Measurements from ENCODE around the gene SPPL2A. TPM values are rescaled to one million over a fixed set of nuclear protein-coding genes. Genes with fewer than 3 reads are reported as not detected.

SPPL2A gene
- total and polyA plus RNA-seq, 8 donors, result 70.9 to 172 (median 84.1) TPM

DNA sequence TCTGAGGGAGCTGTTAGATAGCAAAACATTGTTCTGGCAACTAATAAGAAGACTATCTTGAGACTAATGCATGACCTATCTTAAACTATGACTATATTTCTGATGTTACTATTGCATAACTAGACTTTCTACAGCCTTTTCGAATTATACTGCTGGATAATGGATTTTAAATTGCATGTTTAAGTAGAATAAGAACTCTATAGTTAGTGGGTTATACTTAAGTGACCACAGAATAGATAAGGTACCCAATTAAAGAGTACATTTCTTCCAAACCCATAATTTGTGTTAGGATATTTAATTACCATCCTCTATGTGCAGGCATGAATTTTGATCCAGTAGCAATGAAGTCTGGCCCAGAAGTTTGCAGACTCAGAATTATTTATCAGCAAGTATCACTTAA lies 44.6 kb upstream of the SPPL2A start:
- Histone ChIP-seq H3K27me3 (no peaks in the 10 kb centered on the region), H3K27ac (no peak overlapping the region), H3K9me3 (no peaks in the 10 kb centered on the region), H3K36me3 (no peaks in the 10 kb centered on the region), H3K4me1 (no peaks in the 10 kb centered on the region), H3K4me3 (no peak overlapping the region)
- TF ChIP-seq, protein P1, sequence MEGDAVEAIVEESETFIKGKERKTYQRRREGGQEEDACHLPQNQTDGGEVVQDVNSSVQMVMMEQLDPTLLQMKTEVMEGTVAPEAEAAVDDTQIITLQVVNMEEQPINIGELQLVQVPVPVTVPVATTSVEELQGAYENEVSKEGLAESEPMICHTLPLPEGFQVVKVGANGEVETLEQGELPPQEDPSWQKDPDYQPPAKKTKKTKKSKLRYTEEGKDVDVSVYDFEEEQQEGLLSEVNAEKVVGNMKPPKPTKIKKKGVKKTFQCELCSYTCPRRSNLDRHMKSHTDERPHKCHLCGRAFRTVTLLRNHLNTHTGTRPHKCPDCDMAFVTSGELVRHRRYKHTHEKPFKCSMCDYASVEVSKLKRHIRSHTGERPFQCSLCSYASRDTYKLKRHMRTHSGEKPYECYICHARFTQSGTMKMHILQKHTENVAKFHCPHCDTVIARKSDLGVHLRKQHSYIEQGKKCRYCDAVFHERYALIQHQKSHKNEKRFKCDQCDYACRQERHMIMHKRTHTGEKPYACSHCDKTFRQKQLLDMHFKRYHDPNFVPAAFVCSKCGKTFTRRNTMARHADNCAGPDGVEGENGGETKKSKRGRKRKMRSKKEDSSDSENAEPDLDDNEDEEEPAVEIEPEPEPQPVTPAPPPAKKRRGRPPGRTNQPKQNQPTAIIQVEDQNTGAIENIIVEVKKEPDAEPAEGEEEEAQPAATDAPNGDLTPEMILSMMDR (IDR thresholded peaks at IDR 0.05), result no peak
- ATAC-seq (no peak), DNase-seq (no peak)
- intact Hi-C loops (cut with DNase I), result no loop called here

DNA sequence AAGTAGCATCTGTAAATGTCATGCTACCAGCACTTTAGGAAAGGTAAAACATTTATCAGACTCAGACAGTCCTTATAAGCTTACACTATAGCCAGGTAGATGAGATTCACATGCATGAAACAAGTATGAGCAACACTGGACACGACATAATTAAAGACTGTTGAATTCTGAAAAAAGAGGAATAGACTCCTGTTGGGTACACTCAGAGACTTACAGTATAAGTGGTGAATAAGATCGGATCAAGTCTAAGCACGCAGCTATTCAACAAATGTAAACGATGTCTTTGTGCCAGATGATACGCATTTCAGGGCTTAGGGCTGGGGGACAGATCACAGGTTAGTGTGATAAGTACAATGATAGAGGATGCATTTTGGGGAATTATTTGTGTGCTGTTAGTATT lies 43.2 kb upstream of the SPPL2A start:
- DNase-seq (no peak), ATAC-seq (no peak)
- intact Hi-C loops (cut with DNase I), result no loop called here
- Histone ChIP-seq H3K9me3 (no peaks in the 10 kb centered on the region), H3K27ac (no peak overlapping the region), H3K27me3 (no peaks in the 10 kb centered on the region), H3K4me3 (no peak overlapping the region), H3K36me3 (no peaks in the 10 kb centered on the region), H3K4me1 (no peaks in the 10 kb centered on the region)
- TF ChIP-seq, protein P1 (IDR thresholded peaks at IDR 0.05), result no peak

DNA sequence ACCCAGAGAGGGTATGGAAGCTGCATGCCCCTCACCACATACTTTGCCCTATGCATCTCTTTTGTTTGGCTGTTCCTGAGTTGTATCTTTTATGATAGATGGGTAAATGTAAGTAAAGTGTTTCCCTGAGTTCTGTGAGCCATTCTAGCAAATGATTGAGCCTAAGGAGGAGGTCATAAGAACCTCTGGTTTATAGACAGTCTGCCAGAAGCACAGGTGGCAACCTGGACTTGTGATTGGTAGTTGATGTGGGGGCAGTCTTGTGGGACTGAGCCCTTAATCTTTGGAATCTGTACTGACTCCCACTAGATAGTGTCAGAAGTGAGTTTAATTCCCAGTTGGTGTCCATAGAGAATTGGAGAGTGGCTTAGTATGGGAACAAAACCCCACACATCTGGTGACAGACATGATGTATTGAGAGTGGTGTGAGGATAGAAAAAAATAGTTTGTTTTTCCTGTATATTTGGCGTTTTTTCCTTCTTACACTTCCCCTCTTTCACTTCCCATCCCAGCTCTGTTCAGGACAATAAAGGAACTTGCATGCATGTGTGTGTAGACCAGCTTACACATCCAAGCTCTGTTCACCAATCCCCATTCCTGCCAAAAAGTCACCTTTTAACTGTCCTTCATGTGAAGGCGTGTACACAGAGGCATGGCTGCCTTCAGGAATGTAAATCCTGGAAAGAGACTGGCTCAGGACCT lies 38.1 kb upstream of the SPPL2A start:
- Histone ChIP-seq H3K27me3 (no peaks in the 10 kb centered on the region), H3K36me3 (no peaks in the 10 kb centered on the region), H3K4me3 (no peak overlapping the region), H3K27ac (no peak overlapping the region), H3K9me3 (no peaks in the 10 kb centered on the region), H3K4me1 (no peaks in the 10 kb centered on the region)
- DNase-seq, result no peak
- intact Hi-C loops (cut with DNase I), result no loop called here
- TF ChIP-seq, protein P1 (IDR thresholded peaks at IDR 0.05), result no peak
- no peak for ATAC-seq

DNA sequence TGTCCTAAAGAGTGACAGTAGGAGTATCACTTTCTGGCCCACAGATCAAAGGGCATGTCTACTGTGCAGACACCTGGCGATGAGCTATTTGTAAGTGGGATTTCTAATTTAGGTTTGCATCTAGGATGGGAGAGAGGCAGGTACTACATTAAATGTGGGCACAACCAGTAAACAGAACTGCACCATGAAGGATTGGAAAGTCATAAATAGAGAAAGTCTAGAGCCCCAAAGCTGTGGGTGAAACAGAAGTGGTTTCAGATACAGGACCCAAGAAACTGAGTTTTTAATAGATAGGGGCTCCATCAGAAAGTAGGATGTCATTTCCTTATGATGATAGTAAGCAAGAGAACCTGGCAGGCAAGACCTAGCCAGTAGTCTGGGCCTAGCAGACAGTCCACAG lies 35.2 kb upstream of the SPPL2A start:
- no peaks in the 10 kb centered on the region for H3K36me3 ChIP-seq
- ATAC-seq, result no peak

DNA sequence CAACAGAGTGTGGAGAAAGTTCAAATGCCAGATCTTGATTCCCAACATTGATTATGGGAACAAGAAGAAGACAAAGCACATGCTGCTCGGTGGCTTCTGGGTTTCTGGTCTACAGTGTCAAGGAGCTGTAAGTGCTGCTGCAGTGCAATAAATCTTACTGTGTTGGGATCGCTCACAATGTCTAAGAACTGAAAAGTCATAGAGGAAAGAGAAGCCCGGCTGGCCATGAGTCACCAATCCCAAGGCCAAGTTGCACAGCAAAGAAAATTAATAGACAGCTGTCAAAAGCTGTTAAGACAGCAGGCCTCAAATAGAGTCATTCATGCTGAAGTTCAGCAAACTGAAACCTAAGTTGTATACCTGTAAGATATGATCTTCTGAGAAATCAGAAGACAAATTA lies 33.2 kb upstream of the SPPL2A start:
- Histone ChIP-seq H3K9me3 (no peaks in the 10 kb centered on the region), H3K4me1 (no peaks in the 10 kb centered on the region), H3K4me3 (no peak overlapping the region), H3K27ac (no peak overlapping the region), H3K36me3 (no peaks in the 10 kb centered on the region), H3K27me3 (no peaks in the 10 kb centered on the region)
- TF ChIP-seq, protein P1 (IDR thresholded peaks at IDR 0.05), result no peak
- DNase-seq (no peak), ATAC-seq (peak; percentile 43)
- intact Hi-C loops (cut with DNase I), result no loop called here

More for the DNA sequence above, 35.2 kb upstream of the SPPL2A start:
- H3K9me3 ChIP-seq, result no peaks in the 10 kb centered on the region
- no peaks in the 10 kb centered on the region for H3K27me3 ChIP-seq
- TF ChIP-seq, protein P1 (IDR thresholded peaks at IDR 0.05), result no peak
- H3K4me3 ChIP-seq, result no peak overlapping the region
- H3K27ac ChIP-seq, result no peak overlapping the region
- H3K4me1 ChIP-seq, result no peaks in the 10 kb centered on the region
- intact Hi-C loops (cut with DNase I), result no loop called here
- no peak for DNase-seq

Data from left lung (tissue), 10 donors.